Transverse colon (tissue), 4 donors: ENCODE measurements around the gene NTHL1.

ENCODE experiments used
- EP300 ChIP-seq: sonication (generic); formaldehyde crosslinking; IDR thresholded peaks from one replicate; pipeline ENCODE4 v1.6.1; 2017; ENCODE audit warnings: antibody characterized with exemption, low read depth
- POLR2A ChIP-seq: fragments of 450-650 bp; IDR thresholded peaks from one replicate; pipeline ENCODE4 v1.6.1; 2016; ENCODE audit warnings: antibody characterized with exemption, mild to moderate bottlenecking, moderate library complexity
- POLR2AphosphoS5 ChIP-seq, 3 donors: sonication (generic); formaldehyde crosslinking; IDR thresholded peaks; one replicate each; pipeline ENCODE4 v1.6.1; 2016; ENCODE audit warnings: antibody characterized with exemption in 3 of 3
- TF ChIP-seq, protein P1 (sequence below), 5 experiments: fragments of 200-600 bp in 3 of 5; fragments of 450-650 bp in 2 of 5; sonication (generic) in 3 of 5; IDR thresholded peaks; 1 replicate in 2 of 5; 2 replicates in 3 of 5; pipeline ENCODE4 v1.5.1; 2016 to 2017; ENCODE audit warnings: antibody characterized with exemption in 5 of 5, inconsistent platforms in 3 of 5, mild to moderate bottlenecking in 2 of 5, moderate library complexity in 1 of 5

DNA sequence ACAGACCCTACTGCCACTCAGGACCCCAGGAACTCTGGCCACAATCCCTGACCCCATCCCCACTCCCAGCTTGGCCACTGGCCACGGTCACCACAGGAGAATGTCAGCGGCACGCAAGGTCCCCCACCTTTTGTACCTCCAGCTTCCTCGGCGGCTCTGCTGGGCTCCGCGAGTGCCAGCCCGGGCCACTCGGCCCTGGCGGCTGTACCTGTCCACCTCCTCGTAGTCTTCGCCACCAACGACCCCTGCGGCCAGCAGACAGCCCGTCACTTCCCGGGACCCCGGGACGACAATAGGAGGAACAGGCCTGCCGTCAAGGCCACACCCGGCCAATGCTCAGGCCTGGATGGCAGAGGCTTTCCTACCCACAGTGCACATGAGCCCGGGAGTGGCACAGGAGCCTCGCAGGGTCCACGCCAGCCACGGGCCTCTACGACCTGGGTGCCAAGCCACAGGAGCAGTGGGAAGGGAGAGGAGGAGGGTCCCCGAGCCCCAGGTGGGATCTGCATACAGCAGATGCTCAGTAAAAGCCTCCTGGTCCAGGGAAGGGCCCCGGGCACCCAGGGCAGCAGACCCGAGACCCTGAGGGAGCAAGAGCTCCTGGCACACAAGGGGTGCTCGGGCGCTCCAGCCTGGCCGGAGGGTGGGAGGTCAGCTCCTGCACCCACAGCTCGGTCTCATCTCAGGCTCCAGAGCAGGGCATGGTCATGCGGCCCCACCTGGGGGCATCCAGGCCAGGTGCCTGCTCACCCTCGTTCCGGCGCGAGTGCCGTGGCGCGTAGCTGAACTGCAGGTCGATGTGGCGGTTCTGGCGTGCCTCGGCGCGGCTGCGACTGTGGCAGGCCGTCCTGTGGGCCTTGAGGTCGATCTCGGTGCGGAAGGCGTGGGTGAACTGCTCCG, 45.9 kb downstream of the NTHL1 start:
- TF ChIP-seq, protein P1, sequence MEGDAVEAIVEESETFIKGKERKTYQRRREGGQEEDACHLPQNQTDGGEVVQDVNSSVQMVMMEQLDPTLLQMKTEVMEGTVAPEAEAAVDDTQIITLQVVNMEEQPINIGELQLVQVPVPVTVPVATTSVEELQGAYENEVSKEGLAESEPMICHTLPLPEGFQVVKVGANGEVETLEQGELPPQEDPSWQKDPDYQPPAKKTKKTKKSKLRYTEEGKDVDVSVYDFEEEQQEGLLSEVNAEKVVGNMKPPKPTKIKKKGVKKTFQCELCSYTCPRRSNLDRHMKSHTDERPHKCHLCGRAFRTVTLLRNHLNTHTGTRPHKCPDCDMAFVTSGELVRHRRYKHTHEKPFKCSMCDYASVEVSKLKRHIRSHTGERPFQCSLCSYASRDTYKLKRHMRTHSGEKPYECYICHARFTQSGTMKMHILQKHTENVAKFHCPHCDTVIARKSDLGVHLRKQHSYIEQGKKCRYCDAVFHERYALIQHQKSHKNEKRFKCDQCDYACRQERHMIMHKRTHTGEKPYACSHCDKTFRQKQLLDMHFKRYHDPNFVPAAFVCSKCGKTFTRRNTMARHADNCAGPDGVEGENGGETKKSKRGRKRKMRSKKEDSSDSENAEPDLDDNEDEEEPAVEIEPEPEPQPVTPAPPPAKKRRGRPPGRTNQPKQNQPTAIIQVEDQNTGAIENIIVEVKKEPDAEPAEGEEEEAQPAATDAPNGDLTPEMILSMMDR (IDR thresholded peaks at IDR 0.05) = no peak
- no peak for TF ChIP-seq POLR2A
- TF ChIP-seq POLR2AphosphoS5 (IDR thresholded peaks at IDR 0.05) = no peak
- TF ChIP-seq EP300 = no peak
